A549 (cell line): Measurements from ENCODE around the gene AEBP1.
A peak's percentile ranks its signal among the peaks of the same experiment; 100 is the strongest.

Experiments
- CBX8 ChIP-seq: fragments of 200-600 bp; sonication (generic); IDR thresholded peaks from 2 replicates; pipeline ENCODE4 v1.6.1; 2016
- HMGXB4 ChIP-seq: fragments of 250-450 bp; sonication (Bioruptor Pico); IDR thresholded peaks from 2 replicates; pipeline ENCODE4 v1.5.0; 2021; ENCODE audit warnings: mild to moderate bottlenecking, moderate library complexity, borderline replicate concordance
- JUN ChIP-seq, 2 experiments: fragments of >200 bp; sonication (Bioruptor Twin); formaldehyde crosslinking; IDR thresholded peaks; 2 replicates in 1 of 2; 3 replicates in 1 of 2; pipeline ENCODE4 v1.6.1; 2016 to 2017
- KDM1A ChIP-seq: fragments of 200-600 bp; sonication (generic); IDR thresholded peaks from 2 replicates; pipeline ENCODE4 v1.6.1; 2016; ENCODE audit warnings: low read depth, mild to moderate bottlenecking
- MYC ChIP-seq: IDR thresholded peaks from 2 replicates; pipeline ENCODE4 v1.6.1; 2012; ENCODE audit warnings: mild to moderate bottlenecking, inconsistent platforms, low read length, improper control_type of control experiment, borderline replicate concordance
- RAD21 ChIP-seq, 2 experiments: fragments of >200 bp in 1 of 2; sonication (Bioruptor Twin) in 1 of 2; formaldehyde crosslinking in 1 of 2; IDR thresholded peaks in 1 of 2; conservative IDR thresholded peaks in 1 of 2; 2 replicates in 1 of 2; 3 replicates in 1 of 2; pipeline ENCODE4 v1.6.1; 2012 to 2018; ENCODE audit warnings: inconsistent platforms in 1 of 2
- TF ChIP-seq, protein P1 (sequence below): fragments of >200 bp; sonication (Bioruptor Twin); formaldehyde crosslinking; IDR thresholded peaks from 3 replicates; pipeline ENCODE4 v1.5.1; 2016

DNA sequence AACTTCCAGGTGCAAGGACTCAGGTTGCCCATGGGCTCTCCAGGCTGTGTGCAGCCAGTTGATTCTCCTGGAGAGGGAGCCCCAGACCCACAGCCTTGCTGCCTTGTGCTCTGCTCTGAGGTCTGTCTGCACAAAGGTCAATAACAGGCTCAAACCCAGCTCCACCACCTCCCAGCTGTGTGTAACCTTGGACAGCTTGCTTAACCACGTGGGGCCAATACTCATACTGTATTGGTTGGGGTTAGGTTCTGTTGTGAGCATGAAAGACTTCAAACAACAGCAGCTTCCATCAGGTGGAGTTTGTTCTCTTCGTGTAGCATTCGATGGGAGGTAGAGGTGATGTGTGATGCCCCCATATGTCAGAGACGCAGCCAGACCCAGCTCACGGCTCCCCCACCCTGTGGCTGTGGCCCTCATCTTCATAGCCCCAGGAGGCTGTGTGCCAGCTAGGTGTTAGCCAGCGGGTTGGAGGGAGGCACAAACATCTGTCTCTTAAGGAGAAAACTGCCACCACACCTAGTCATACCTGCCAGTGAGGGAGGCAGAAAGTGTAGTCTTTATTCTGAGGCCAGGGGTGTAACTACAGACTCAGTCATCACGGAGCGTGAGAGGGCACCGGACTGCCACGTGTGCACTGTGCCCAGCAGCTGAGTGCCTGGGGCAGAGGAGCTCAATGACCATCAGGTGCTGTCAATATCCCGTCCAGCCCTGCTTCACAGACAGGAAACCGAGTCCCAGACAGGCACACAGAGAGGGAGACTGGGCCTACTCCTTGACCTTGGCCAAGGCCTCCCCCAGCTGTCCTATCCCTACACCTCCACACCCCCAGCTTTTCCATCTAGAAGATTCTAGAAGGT lies 27.3 kb downstream of the AEBP1 start:
- no peak for TF ChIP-seq JUN (IDR thresholded peaks at IDR 0.05)
- TF ChIP-seq, protein P1, sequence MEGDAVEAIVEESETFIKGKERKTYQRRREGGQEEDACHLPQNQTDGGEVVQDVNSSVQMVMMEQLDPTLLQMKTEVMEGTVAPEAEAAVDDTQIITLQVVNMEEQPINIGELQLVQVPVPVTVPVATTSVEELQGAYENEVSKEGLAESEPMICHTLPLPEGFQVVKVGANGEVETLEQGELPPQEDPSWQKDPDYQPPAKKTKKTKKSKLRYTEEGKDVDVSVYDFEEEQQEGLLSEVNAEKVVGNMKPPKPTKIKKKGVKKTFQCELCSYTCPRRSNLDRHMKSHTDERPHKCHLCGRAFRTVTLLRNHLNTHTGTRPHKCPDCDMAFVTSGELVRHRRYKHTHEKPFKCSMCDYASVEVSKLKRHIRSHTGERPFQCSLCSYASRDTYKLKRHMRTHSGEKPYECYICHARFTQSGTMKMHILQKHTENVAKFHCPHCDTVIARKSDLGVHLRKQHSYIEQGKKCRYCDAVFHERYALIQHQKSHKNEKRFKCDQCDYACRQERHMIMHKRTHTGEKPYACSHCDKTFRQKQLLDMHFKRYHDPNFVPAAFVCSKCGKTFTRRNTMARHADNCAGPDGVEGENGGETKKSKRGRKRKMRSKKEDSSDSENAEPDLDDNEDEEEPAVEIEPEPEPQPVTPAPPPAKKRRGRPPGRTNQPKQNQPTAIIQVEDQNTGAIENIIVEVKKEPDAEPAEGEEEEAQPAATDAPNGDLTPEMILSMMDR: peak; percentile 39
- no peak for TF ChIP-seq HMGXB4
- no peak for TF ChIP-seq CBX8
- no peak for TF ChIP-seq KDM1A
- peak; percentile 46 to 67; a peak in 3 of 5 replicates for TF ChIP-seq RAD21 (conservative IDR thresholded peaks at IDR 0.05 in 1 of 2, IDR thresholded peaks at IDR 0.05 in 1 of 2)
- no peak for TF ChIP-seq MYC
